MM.1S (cell line): ENCODE results near the gene RAB6C.
"Not testable (repeated sequence)": the region's sequence is repeated elsewhere in the genome, so short reads cannot be mapped to it uniquely, and the experiment has no call there.

Experiments used
- DNase-seq: peaks from one replicate; pipeline ENCODE4 v3.0.0-alpha.2; 2015
- H2AFZ ChIP-seq: fragments of 300-600 bp; sonication (generic); 2 replicates; pipeline ENCODE4 v1.6.0; 2016; ENCODE audit warnings: antibody characterized with exemption, low read length
- H3F3A ChIP-seq: fragments of 300-600 bp; sonication (generic); 2 replicates; pipeline ENCODE4 v1.6.1; 2016; ENCODE audit warnings: mild to moderate bottlenecking, antibody characterized with exemption, low read length, moderate library complexity, mixed read lengths; ENCODE audit not compliant: insufficient read depth
- H3K27ac ChIP-seq: fragments of 300-600 bp; sonication (generic); 2 replicates; pipeline ENCODE4 v1.5.1; 2016; ENCODE audit warnings: mild to moderate bottlenecking, low read length
- H3K27me3 ChIP-seq: fragments of 300-600 bp; sonication (generic); replicated peaks from 2 replicates; pipeline ENCODE4 v1.6.0; 2016; ENCODE audit warnings: low read length; ENCODE audit not compliant: insufficient read depth
- H3K36me3 ChIP-seq: fragments of 300-600 bp; sonication (generic); replicated peaks from 2 replicates; pipeline ENCODE4 v1.6.1; 2016; ENCODE audit warnings: mild to moderate bottlenecking, low read length, mixed read lengths; ENCODE audit not compliant: insufficient read depth
- H3K4me1 ChIP-seq: fragments of 300-600 bp; sonication (generic); 2 replicates; pipeline ENCODE4 v1.6.1; 2016; ENCODE audit warnings: low read length, mixed read lengths
- H3K4me2 ChIP-seq: fragments of 300-600 bp; sonication (generic); 2 replicates; pipeline ENCODE4 v1.6.0; 2016; ENCODE audit warnings: low read depth, low read length
- H3K4me3 ChIP-seq: fragments of 300-600 bp; sonication (generic); 2 replicates; pipeline ENCODE4 v1.5.1; 2016; ENCODE audit warnings: low read length, mixed read lengths
- H3K79me2 ChIP-seq: fragments of 300-600 bp; sonication (generic); 2 replicates; pipeline ENCODE4 v1.6.1; 2016; ENCODE audit warnings: mixed run types, low read length, mixed read lengths
- H3K9ac ChIP-seq: fragments of 300-600 bp; sonication (generic); 2 replicates; pipeline ENCODE4 v1.6.1; 2016; ENCODE audit warnings: low read length, mixed read lengths
- H3K9me2 ChIP-seq: fragments of 300-600 bp; sonication (generic); replicated peaks from 2 replicates; pipeline ENCODE4 v1.6.1; 2016; ENCODE audit warnings: mild to moderate bottlenecking, low read length, mixed read lengths; ENCODE audit not compliant: insufficient read depth
- H3K9me3 ChIP-seq: fragments of 300-600 bp; sonication (generic); replicated peaks from 2 replicates; pipeline ENCODE4 v1.6.1; 2016; ENCODE audit warnings: mild to moderate bottlenecking, low read length, mixed read lengths; ENCODE audit not compliant: insufficient read depth
- H4K20me1 ChIP-seq: fragments of 300-600 bp; sonication (generic); 2 replicates; pipeline ENCODE4 v1.6.1; 2016; ENCODE audit warnings: mild to moderate bottlenecking, low read length, moderate library complexity, mixed read lengths; ENCODE audit not compliant: insufficient read depth
- EZH2 ChIP-seq: fragments of 300-600 bp; sonication (generic); optimal IDR thresholded peaks from 2 replicates; pipeline ENCODE3; 2017; ENCODE audit warnings: low read depth, mild to moderate bottlenecking, antibody characterized with exemption, low read length, mixed read lengths
- EZH2phosphoT487 ChIP-seq: fragments of 300-600 bp; sonication (generic); IDR thresholded peaks from 2 replicates; pipeline ENCODE4 v1.6.1; 2018; ENCODE audit warnings: antibody characterized with exemption, low read length
- TF ChIP-seq, protein P1 (sequence below): fragments of 300-600 bp; sonication (generic); IDR thresholded peaks from 2 replicates; pipeline ENCODE4 v1.5.1; 2016; ENCODE audit warnings: antibody characterized with exemption, low read length, mixed read lengths

RAB6C gene

GRCh38 chr2:129935118-129935517, 44.3 kb upstream of the RAB6C start:
- Histone ChIP-seq H3K9me2 (no peaks in the 10 kb centered on the region), H3K9me3 (no peaks in the 10 kb centered on the region), H3K27ac (no peak overlapping the region), H2AFZ (no peak overlapping the region), H3K36me3 (no peaks in the 10 kb centered on the region), H3K4me3 (no peak overlapping the region), H3F3A (no peaks in the 10 kb centered on the region), H4K20me1 (no peaks in the 10 kb centered on the region), H3K27me3 (no peaks in the 10 kb centered on the region), H3K4me2 (no peak overlapping the region), H3K4me1 (no peaks in the 10 kb centered on the region), H3K79me2 (no peaks in the 10 kb centered on the region), H3K9ac (no peak overlapping the region)
- no peak for DNase-seq
- TF ChIP-seq, protein P1, sequence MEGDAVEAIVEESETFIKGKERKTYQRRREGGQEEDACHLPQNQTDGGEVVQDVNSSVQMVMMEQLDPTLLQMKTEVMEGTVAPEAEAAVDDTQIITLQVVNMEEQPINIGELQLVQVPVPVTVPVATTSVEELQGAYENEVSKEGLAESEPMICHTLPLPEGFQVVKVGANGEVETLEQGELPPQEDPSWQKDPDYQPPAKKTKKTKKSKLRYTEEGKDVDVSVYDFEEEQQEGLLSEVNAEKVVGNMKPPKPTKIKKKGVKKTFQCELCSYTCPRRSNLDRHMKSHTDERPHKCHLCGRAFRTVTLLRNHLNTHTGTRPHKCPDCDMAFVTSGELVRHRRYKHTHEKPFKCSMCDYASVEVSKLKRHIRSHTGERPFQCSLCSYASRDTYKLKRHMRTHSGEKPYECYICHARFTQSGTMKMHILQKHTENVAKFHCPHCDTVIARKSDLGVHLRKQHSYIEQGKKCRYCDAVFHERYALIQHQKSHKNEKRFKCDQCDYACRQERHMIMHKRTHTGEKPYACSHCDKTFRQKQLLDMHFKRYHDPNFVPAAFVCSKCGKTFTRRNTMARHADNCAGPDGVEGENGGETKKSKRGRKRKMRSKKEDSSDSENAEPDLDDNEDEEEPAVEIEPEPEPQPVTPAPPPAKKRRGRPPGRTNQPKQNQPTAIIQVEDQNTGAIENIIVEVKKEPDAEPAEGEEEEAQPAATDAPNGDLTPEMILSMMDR = no peak
- TF ChIP-seq EZH2 (no peak), EZH2phosphoT487 (no peak)

DNA sequence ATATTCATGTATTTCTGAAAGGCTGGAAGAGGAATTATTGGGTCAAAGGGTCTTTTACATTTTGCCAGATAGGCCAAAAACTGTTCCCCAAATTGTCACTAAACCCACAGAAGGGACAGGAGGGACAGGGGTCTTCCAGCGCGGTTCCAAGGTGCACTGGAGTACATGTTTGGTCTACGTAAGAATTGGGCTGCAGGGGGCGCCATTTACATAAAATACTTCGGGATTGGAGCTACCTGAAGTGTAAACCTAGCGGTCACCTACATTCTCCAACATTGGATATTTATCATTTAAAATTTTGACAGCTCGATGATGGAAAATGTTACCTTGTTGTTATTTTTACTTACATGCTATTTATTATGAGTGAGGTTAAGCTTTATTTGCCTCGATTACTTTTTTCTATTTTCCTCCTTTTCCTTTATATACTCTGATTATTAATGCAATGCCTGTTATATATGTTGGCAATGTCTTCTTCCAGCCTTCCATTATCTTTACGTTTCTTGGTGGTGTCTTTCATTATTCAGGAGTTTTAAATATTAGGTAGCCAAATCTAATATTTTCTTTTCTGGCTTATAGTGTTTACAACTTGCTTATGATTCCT, 43.0 kb upstream of the RAB6C start:
- Histone ChIP-seq H3K9me2 (no peaks in the 10 kb centered on the region), H3K36me3 (no peaks in the 10 kb centered on the region), H3K27ac (no peak overlapping the region), H3K9me3 (no peaks in the 10 kb centered on the region), H2AFZ (no peak overlapping the region), H3K79me2 (no peaks in the 10 kb centered on the region), H3K4me1 (no peaks in the 10 kb centered on the region), H3K9ac (no peak overlapping the region), H3K4me2 (no peak overlapping the region), H3F3A (no peaks in the 10 kb centered on the region), H4K20me1 (no peaks in the 10 kb centered on the region), H3K27me3 (no peaks in the 10 kb centered on the region), H3K4me3 (no peak overlapping the region)
- DNase-seq = peak; percentile 66
- TF ChIP-seq, protein P1 = peak; percentile 48
- TF ChIP-seq EZH2phosphoT487 (no peak), EZH2 (no peak)

GRCh38 chr2:129938850-129939471, 40.5 kb upstream of the RAB6C start:
- not testable (repeated sequence) for H3K9me2 ChIP-seq, H3K4me3 ChIP-seq, DNase-seq, H3K27me3 ChIP-seq, H3K27ac ChIP-seq, H3K9ac ChIP-seq, H3K4me2 ChIP-seq, H3K4me1 ChIP-seq, H3K79me2 ChIP-seq, H3K9me3 ChIP-seq, H4K20me1 ChIP-seq, H3F3A ChIP-seq, H3K36me3 ChIP-seq, H2AFZ ChIP-seq

GRCh38 chr2:129943456-129943855, 36.0 kb upstream of the RAB6C start:
- not testable (repeated sequence) for H3K4me3 ChIP-seq, H3K27me3 ChIP-seq, H3K9me2 ChIP-seq, H3K9me3 ChIP-seq, H3K9ac ChIP-seq, H3K79me2 ChIP-seq, H4K20me1 ChIP-seq, H3K4me2 ChIP-seq, H3K27ac ChIP-seq, H2AFZ ChIP-seq, H3K4me1 ChIP-seq, DNase-seq, H3F3A ChIP-seq, H3K36me3 ChIP-seq
